HEK293 (cell line): ENCODE results near the gene RNASEH2B.

ENCODE experiments used
- CTCF ChIA-PET: fragments of 350-600 bp; formaldehyde crosslinking; extraction: SDS; loops from one replicate; lab custom pipeline; 2021; ENCODE audit warnings: antibody characterized with exemption; lab: Yijun Ruan, JAX
- POLR2A ChIA-PET: fragments of 300-600 bp; formaldehyde crosslinking; extraction: SDS; loops from one replicate; lab custom pipeline; 2020; ENCODE audit warnings: antibody characterized with exemption, inconsistent platforms; lab: Yijun Ruan, JAX
- H3K27ac ChIP-seq: fragments of 200-500 bp; sonication (Bioruptor generic); 2 replicates; pipeline ENCODE4 v1.5.1; 2014; ENCODE audit warnings: low read depth, low read length, control low read depth, inconsistent platforms; ENCODE audit errors: extremely low read depth
- H3K36me3 ChIP-seq, 2 experiments: fragments of 200-500 bp in 1 of 2; sonication (Bioruptor generic) in 1 of 2; 1 replicate in 1 of 2; 2 replicates in 1 of 2; pipeline ENCODE4 v1.5.1; 2014 to 2017; ENCODE audit warnings: inconsistent platforms in 2 of 2, low read length in 2 of 2; ENCODE audit not compliant: control insufficient read depth in 2 of 2, insufficient read depth in 1 of 2
- H3K4me1 ChIP-seq: fragments of 200-500 bp; sonication (Bioruptor generic); 2 replicates; pipeline ENCODE4 v1.5.1; 2014; ENCODE audit warnings: mild to moderate bottlenecking, low read length, inconsistent platforms; ENCODE audit not compliant: control insufficient read depth, insufficient read depth
- H3K4me3 ChIP-seq: 2 replicates; pipeline ENCODE4 v1.5.1; 2011; ENCODE audit warnings: low read depth, mild to moderate bottlenecking, control low read depth, low read length, moderate library complexity
- H3K9me3 ChIP-seq: fragments of 200-500 bp; sonication (Bioruptor generic); 2 replicates; pipeline ENCODE4 v1.5.1; 2014; ENCODE audit warnings: low read depth, low read length, inconsistent platforms; ENCODE audit not compliant: control insufficient read depth, insufficient read depth
- HOXC10 ChIP-seq: sonication (generic); formaldehyde crosslinking; IDR thresholded peaks from 2 replicates; pipeline ENCODE4 v1.8.1; 2023; ENCODE audit warnings: mild to moderate bottlenecking, missing genetic modification reagents
- HOXD13 ChIP-seq: sonication (generic); formaldehyde crosslinking; IDR thresholded peaks from 2 replicates; pipeline ENCODE4 v1.8.0; 2022; ENCODE audit warnings: missing genetic modification reagents, borderline replicate concordance
- KLF10 ChIP-seq: fragments of 450-650 bp; IDR thresholded peaks from 2 replicates; pipeline ENCODE4 v1.5.1; 2018; ENCODE audit warnings: missing biosample characterization, mild to moderate bottlenecking, missing genetic modification characterization
- KLF16 ChIP-seq: fragments of 450-650 bp; formaldehyde crosslinking; IDR thresholded peaks from 2 replicates; pipeline ENCODE4 v1.5.1; 2017; ENCODE audit warnings: missing biosample characterization, missing genetic modification characterization
- OVOL3 ChIP-seq: fragments of 450-650 bp; formaldehyde crosslinking; IDR thresholded peaks from 2 replicates; pipeline ENCODE4 v1.5.1; 2016; ENCODE audit warnings: missing biosample characterization, missing genetic modification characterization
- ZBTB8A ChIP-seq: fragments of 450-650 bp; formaldehyde crosslinking; IDR thresholded peaks from 2 replicates; pipeline ENCODE4 v1.5.1; 2016; ENCODE audit warnings: missing biosample characterization, missing genetic modification characterization
- ZNF174 ChIP-seq: fragments of 450-650 bp; formaldehyde crosslinking; IDR thresholded peaks from 2 replicates; pipeline ENCODE4 v1.5.0; 2017; ENCODE audit warnings: missing biosample characterization, mild to moderate bottlenecking, missing genetic modification characterization
- ZNF354C ChIP-seq: fragments of 450-650 bp; formaldehyde crosslinking; IDR thresholded peaks from 2 replicates; pipeline ENCODE4 v1.5.1; 2016; ENCODE audit warnings: missing biosample characterization, missing genetic modification characterization, low read depth, borderline replicate concordance
- ZNF391 ChIP-seq: fragments of 450-650 bp; formaldehyde crosslinking; IDR thresholded peaks from 2 replicates; pipeline ENCODE4 v1.5.1; 2016; ENCODE audit warnings: low read depth, missing biosample characterization, missing genetic modification characterization, borderline replicate concordance
- ZNF510 ChIP-seq: fragments of 450-650 bp; formaldehyde crosslinking; IDR thresholded peaks from 2 replicates; pipeline ENCODE4 v1.5.1; 2018; ENCODE audit warnings: mild to moderate bottlenecking, missing genetic modification characterization, missing biosample characterization; ENCODE audit not compliant: insufficient replicate concordance
- ZNF529 ChIP-seq: fragments of 450-650 bp; formaldehyde crosslinking; IDR thresholded peaks from 2 replicates; pipeline ENCODE4 v1.5.1; 2017; ENCODE audit warnings: missing genetic modification characterization, missing biosample characterization; ENCODE audit not compliant: insufficient replicate concordance
- ZNF544 ChIP-seq: fragments of 450-650 bp; formaldehyde crosslinking; IDR thresholded peaks from 2 replicates; pipeline ENCODE4 v1.5.0; 2017; ENCODE audit warnings: missing biosample characterization, missing genetic modification characterization
- ZNF658 ChIP-seq: fragments of 450-650 bp; formaldehyde crosslinking; IDR thresholded peaks from 2 replicates; pipeline ENCODE4; 2016; ENCODE audit warnings: missing biosample characterization, missing genetic modification characterization
- ZNF660 ChIP-seq: fragments of 450-650 bp; IDR thresholded peaks from 2 replicates; pipeline ENCODE4 v1.5.1; 2018; ENCODE audit warnings: missing biosample characterization, mild to moderate bottlenecking, missing genetic modification characterization
- TF ChIP-seq, protein P1 (sequence below): fragments of 450-650 bp; formaldehyde crosslinking; IDR thresholded peaks from 2 replicates; pipeline ENCODE4 v1.5.0; 2017; ENCODE audit warnings: missing biosample characterization, missing genetic modification characterization, borderline replicate concordance
- TF ChIP-seq, protein P2 (sequence below): fragments of 450-650 bp; formaldehyde crosslinking; IDR thresholded peaks from 2 replicates; pipeline ENCODE4 v1.5.1; 2017; ENCODE audit warnings: missing biosample characterization, missing genetic modification characterization
- TF ChIP-seq, protein P3 (sequence below): fragments of 450-650 bp; formaldehyde crosslinking; IDR thresholded peaks from 2 replicates; pipeline ENCODE4 v1.5.1; 2016; ENCODE audit warnings: missing biosample characterization, missing genetic modification characterization
- TF ChIP-seq, protein P4 (sequence below): IDR thresholded peaks from 2 replicates; pipeline ENCODE4 v1.6.1; 2011; ENCODE audit warnings: mild to moderate bottlenecking, low read depth, low read length, borderline replicate concordance
- TF ChIP-seq, protein P5 (sequence below): fragments of 450-650 bp; formaldehyde crosslinking; IDR thresholded peaks from 2 replicates; pipeline ENCODE4 v1.5.1; 2016; ENCODE audit warnings: missing biosample characterization, missing genetic modification characterization
- TF ChIP-seq, protein P6 (sequence below): fragments of 450-650 bp; formaldehyde crosslinking; optimal IDR thresholded peaks from 2 replicates; pipeline ENCODE3; 2016; ENCODE audit warnings: missing biosample characterization, mild to moderate bottlenecking, missing genetic modification characterization

RNASEH2B gene

GRCh38 chr13:50940509-50940908 lies 30.9 kb downstream of the RNASEH2B start (continued):
- TF ChIP-seq HOXC10 (CRISPR knock-in tag) (no peak), ZNF660 (tag by site-specific recombination) (no peak), ZNF544 (tag by site-specific recombination) (no peak)
- TF ChIP-seq, protein P1, sequence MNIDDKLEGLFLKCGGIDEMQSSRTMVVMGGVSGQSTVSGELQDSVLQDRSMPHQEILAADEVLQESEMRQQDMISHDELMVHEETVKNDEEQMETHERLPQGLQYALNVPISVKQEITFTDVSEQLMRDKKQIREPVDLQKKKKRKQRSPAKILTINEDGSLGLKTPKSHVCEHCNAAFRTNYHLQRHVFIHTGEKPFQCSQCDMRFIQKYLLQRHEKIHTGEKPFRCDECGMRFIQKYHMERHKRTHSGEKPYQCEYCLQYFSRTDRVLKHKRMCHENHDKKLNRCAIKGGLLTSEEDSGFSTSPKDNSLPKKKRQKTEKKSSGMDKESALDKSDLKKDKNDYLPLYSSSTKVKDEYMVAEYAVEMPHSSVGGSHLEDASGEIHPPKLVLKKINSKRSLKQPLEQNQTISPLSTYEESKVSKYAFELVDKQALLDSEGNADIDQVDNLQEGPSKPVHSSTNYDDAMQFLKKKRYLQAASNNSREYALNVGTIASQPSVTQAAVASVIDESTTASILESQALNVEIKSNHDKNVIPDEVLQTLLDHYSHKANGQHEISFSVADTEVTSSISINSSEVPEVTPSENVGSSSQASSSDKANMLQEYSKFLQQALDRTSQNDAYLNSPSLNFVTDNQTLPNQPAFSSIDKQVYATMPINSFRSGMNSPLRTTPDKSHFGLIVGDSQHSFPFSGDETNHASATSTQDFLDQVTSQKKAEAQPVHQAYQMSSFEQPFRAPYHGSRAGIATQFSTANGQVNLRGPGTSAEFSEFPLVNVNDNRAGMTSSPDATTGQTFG (tag by site-specific recombination), result no peak

DNA sequence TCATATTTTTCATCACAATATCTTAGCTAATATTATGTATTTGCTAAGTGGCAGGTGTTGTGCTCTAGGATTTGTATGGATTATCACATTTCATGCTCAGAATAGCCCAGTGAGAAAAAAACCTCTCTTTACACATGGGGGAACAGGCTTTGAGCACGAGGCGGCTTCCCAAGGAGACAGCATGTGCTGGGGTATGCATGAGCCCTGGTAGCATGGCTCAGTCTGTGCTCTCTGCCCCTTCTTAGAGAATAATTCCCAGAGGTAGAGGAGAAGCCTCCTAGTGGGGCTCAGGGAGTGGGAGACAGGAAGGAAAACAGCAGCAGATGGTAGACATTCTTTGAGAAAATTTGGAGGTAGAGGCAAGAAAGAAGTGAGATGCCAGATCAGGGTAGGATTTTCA lies 31.6 kb downstream of the RNASEH2B start:
- ChIA-PET POLR2A (no interaction called here), CTCF (interaction anchor here (0.7 kb wide), 1 partner anchor 51 kb away, joined by 3 read pairs; no protein-coding TSS in a partner anchor)
- Histone ChIP-seq H3K9me3 (no peaks in the 10 kb centered on the region), H3K4me3 (no peak overlapping the region), H3K36me3 (peaks cover 9 to 38% of the 10 kb centered on the region in 2 experiments; a peak in 1 of 3 replicates), H3K27ac (no peak overlapping the region), H3K4me1 (no peaks in the 10 kb centered on the region)
- TF ChIP-seq KLF16 (tag by site-specific recombination) (no peak), KLF10 (tag by site-specific recombination) (no peak), ZBTB8A (tag by site-specific recombination) (no peak), OVOL3 (tag by site-specific recombination) (no peak), ZNF510 (no peak)
- TF ChIP-seq, protein P2, sequence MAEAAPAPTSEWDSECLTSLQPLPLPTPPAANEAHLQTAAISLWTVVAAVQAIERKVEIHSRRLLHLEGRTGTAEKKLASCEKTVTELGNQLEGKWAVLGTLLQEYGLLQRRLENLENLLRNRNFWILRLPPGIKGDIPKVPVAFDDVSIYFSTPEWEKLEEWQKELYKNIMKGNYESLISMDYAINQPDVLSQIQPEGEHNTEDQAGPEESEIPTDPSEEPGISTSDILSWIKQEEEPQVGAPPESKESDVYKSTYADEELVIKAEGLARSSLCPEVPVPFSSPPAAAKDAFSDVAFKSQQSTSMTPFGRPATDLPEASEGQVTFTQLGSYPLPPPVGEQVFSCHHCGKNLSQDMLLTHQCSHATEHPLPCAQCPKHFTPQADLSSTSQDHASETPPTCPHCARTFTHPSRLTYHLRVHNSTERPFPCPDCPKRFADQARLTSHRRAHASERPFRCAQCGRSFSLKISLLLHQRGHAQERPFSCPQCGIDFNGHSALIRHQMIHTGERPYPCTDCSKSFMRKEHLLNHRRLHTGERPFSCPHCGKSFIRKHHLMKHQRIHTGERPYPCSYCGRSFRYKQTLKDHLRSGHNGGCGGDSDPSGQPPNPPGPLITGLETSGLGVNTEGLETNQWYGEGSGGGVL, result no peak

DNA sequence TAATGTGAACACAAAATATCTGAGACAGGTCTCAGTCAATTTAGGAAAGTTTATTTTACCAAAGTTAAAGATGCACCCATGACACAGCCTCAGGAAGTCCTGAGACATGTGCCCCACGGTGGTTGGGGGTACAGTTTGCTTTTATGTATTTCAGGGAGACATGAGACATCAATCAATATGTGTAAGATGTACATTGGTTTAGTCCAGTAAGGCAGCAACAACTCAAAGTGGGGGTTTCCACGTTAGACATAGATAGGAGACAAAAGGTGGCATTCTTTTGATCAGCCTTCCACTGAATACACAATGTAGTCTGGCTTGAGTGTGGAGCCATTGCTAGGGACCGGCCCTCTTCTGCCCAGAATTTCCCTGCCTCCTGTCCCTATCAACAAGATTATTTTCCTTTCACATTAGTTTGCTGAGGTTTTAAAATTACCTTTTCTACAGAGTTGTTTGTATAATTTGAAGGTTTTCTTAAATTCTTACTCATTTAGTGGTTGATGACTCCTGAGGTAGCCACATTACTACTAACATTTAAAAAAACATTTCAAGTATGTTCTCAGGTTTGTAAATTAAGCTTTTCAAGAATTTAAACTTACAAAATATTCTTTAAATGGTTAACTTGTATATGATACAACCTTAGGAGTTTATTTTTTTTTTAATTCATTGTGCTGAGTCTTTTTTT lies 33.2 kb downstream of the RNASEH2B start:
- ChIA-PET CTCF (no interaction called here), POLR2A (no interaction called here)
- H3K27ac ChIP-seq, result no peak overlapping the region
- peaks cover 5 to 32% of the 10 kb centered on the region in 2 experiments; a peak in 1 of 3 replicates for H3K36me3 ChIP-seq
- H3K4me1 ChIP-seq, result no peaks in the 10 kb centered on the region
- no peak overlapping the region for H3K4me3 ChIP-seq
- H3K9me3 ChIP-seq, result no peaks in the 10 kb centered on the region
- TF ChIP-seq OVOL3 (tag by site-specific recombination), result no peak
- TF ChIP-seq ZNF354C, result no peak
- no peak for TF ChIP-seq HOXD13 (CRISPR knock-in tag)
- TF ChIP-seq, protein P3, sequence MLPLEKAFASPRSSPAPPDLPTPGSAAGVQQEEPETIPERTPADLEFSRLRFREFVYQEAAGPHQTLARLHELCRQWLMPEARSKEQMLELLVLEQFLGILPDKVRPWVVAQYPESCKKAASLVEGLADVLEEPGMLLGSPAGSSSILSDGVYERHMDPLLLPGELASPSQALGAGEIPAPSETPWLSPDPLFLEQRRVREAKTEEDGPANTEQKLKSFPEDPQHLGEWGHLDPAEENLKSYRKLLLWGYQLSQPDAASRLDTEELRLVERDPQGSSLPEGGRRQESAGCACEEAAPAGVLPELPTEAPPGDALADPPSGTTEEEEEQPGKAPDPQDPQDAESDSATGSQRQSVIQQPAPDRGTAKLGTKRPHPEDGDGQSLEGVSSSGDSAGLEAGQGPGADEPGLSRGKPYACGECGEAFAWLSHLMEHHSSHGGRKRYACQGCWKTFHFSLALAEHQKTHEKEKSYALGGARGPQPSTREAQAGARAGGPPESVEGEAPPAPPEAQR (tag by site-specific recombination), result no peak

- Histone ChIP-seq H3K4me1 (no peaks in the 10 kb centered on the region), H3K36me3 (peaks cover 0 to 43% of the 10 kb centered on the region in 2 experiments; a peak in 2 of 3 replicates), H3K4me3 (no peak overlapping the region), H3K9me3 (no peaks in the 10 kb centered on the region), H3K27ac (no peak overlapping the region)
- TF ChIP-seq, protein P4, sequence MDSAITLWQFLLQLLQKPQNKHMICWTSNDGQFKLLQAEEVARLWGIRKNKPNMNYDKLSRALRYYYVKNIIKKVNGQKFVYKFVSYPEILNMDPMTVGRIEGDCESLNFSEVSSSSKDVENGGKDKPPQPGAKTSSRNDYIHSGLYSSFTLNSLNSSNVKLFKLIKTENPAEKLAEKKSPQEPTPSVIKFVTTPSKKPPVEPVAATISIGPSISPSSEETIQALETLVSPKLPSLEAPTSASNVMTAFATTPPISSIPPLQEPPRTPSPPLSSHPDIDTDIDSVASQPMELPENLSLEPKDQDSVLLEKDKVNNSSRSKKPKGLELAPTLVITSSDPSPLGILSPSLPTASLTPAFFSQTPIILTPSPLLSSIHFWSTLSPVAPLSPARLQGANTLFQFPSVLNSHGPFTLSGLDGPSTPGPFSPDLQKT, result no peak
- TF ChIP-seq ZNF529 (tag by site-specific recombination) (no peak), ZBTB8A (tag by site-specific recombination) (no peak), ZNF658 (tag by site-specific recombination) (no peak), ZNF391 (tag by site-specific recombination) (no peak), ZNF174 (tag by site-specific recombination) (no peak), ZNF660 (tag by site-specific recombination) (0 out of 2 replicates have a peak, but pooled peaks have one; percentile 13)
- TF ChIP-seq, protein P5, sequence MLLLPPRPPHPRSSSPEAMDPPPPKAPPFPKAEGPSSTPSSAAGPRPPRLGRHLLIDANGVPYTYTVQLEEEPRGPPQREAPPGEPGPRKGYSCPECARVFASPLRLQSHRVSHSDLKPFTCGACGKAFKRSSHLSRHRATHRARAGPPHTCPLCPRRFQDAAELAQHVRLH (tag by site-specific recombination), result no peak
- TF ChIP-seq, protein P6, sequence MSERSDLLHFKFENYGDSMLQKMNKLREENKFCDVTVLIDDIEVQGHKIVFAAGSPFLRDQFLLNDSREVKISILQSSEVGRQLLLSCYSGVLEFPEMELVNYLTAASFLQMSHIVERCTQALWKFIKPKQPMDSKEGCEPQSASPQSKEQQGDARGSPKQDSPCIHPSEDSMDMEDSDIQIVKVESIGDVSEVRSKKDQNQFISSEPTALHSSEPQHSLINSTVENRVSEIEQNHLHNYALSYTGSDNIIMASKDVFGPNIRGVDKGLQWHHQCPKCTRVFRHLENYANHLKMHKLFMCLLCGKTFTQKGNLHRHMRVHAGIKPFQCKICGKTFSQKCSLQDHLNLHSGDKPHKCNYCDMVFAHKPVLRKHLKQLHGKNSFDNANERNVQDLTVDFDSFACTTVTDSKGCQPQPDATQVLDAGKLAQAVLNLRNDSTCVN (tag by site-specific recombination), result no peak
- ChIA-PET POLR2A (no interaction called here), CTCF (no interaction called here)
Measured at GRCh38 chr13:50945669-50946068, 36.1 kb downstream of the RNASEH2B start.
